HepG2 (cell line): Measurements from ENCODE around the gene RBCK1. TPM values are rescaled to one million over a fixed set of nuclear protein-coding genes. Genes with fewer than 3 reads are reported as not detected.

Source experiments
- HOXA9 ChIP-seq: sonication (generic); formaldehyde crosslinking; IDR thresholded peaks from 2 replicates; pipeline ENCODE4 v1.8.1; 2022; ENCODE audit warnings: missing genetic modification reagents, mild to moderate bottlenecking, moderate library complexity, borderline replicate concordance
- PRDM4 ChIP-seq: sonication (generic); formaldehyde crosslinking; IDR thresholded peaks from 2 replicates; pipeline ENCODE4 v1.9.0; 2021; ENCODE audit warnings: missing genetic modification reagents, borderline replicate concordance
- PRPF4 ChIP-seq: fragments of 200-400 bp; formaldehyde crosslinking; IDR thresholded peaks from 2 replicates; pipeline ENCODE4 v1.6.1; 2016; ENCODE audit warnings: low read length, low read depth; ENCODE audit not compliant: poor library complexity, severe bottlenecking
- RAD51 ChIP-seq: fragments of 450-650 bp; IDR thresholded peaks from 2 replicates; pipeline ENCODE4 v1.6.1; 2016; ENCODE audit warnings: borderline replicate concordance
- TCF7L2 ChIP-seq: IDR thresholded peaks from 2 replicates; pipeline ENCODE4 v1.6.1; 2011; ENCODE audit warnings: mild to moderate bottlenecking, low read depth, low read length, moderate library complexity
- USF2 ChIP-seq, 2 experiments: sonication (generic) in 1 of 2; formaldehyde crosslinking in 1 of 2; IDR thresholded peaks; 2 replicates each; pipeline versions ENCODE4 v1.5.1 to v1.6.1; 2011 to 2020; ENCODE audit warnings: borderline replicate concordance in 1 of 2, low read depth in 1 of 2, low read length in 1 of 2, mild to moderate bottlenecking in 1 of 2, missing genetic modification reagents in 1 of 2, moderate library complexity in 1 of 2
- ZBTB39 ChIP-seq: sonication (generic); formaldehyde crosslinking; IDR thresholded peaks from 2 replicates; pipeline ENCODE4 v1.5.0; 2020; ENCODE audit warnings: missing genetic modification reagents
- ZFP37 ChIP-seq: sonication (generic); formaldehyde crosslinking; IDR thresholded peaks from 2 replicates; pipeline ENCODE4 v1.4.0; 2020; ENCODE audit warnings: missing genetic modification reagents, borderline replicate concordance
- ZFP41 ChIP-seq: sonication (generic); formaldehyde crosslinking; IDR thresholded peaks from 2 replicates; pipeline ENCODE4 v1.4.0; 2020; ENCODE audit warnings: mild to moderate bottlenecking, missing genetic modification reagents, borderline replicate concordance
- ZNF407 ChIP-seq: sonication (generic); formaldehyde crosslinking; IDR thresholded peaks from one replicate; pipeline ENCODE4 v1.5.1; 2020; ENCODE audit warnings: mild to moderate bottlenecking, missing genetic modification reagents; ENCODE audit errors: not compliant biosample characterization
- ZNF430 ChIP-seq: sonication (generic); formaldehyde crosslinking; IDR thresholded peaks from 2 replicates; pipeline ENCODE4 v1.9.0; 2021; ENCODE audit warnings: mild to moderate bottlenecking, missing genetic modification reagents
- ZNF468 ChIP-seq: sonication (generic); formaldehyde crosslinking; IDR thresholded peaks from 2 replicates; pipeline ENCODE4 v1.8.0; 2022; ENCODE audit warnings: mild to moderate bottlenecking, moderate library complexity, missing genetic modification reagents
- polyA plus RNA-seq, 8 experiments: library from polyadenylated mRNA; depleted of rRNA in 3 of 8; stranded (reverse) in 7 of 8; unstranded in 1 of 8; fragments of >200 nt; fragmentation: Illumina TruSeq in 4 of 8; extraction: Trizol in 4 of 8; gene quantifications; 2 replicates each; pipeline versions ENCODE4 v1.2.1 to v1.2.3, GENCODE V29; 2011 to 2016; ENCODE audit warnings: low read depth in 4 of 8, missing spikeins in 1 of 8, mixed read lengths in 1 of 8; ENCODE audit not compliant: insufficient read depth in 1 of 8
- total RNA-seq, 5 experiments: library from RNA; depleted of rRNA; stranded (reverse); fragments of >200 nt; fragmentation: Illumina TruSeq; extraction: Trizol; gene quantifications; 2 replicates each; pipeline ENCODE4 v1.2.3, GENCODE V29; 2016; ENCODE audit warnings: low read depth in 1 of 5

The RBCK1 gene
- total and polyA plus RNA-seq, 2 of the 13 experiments (the other 11 are each of a cell fraction or from before 2014, with no cell fraction given), result 149 to 215 TPM

GRCh38 chr20:363319-364078 lies 44.6 kb upstream of the RBCK1 start (continued):
- no peak for TF ChIP-seq ZFP41 (CRISPR knock-in tag)
- no peak for TF ChIP-seq ZNF407 (CRISPR knock-in tag)
- no peak for TF ChIP-seq HOXA9 (CRISPR knock-in tag)
- TF ChIP-seq USF2 (IDR thresholded peaks at IDR 0.05; ENCODE audit: low read depth, low read length), result no peak
- no peak for TF ChIP-seq USF2 (CRISPR knock-in tag; IDR thresholded peaks at IDR 0.05; ENCODE audit: borderline replicate concordance)
- no peak for TF ChIP-seq ZFP37
- TF ChIP-seq ZNF468 (CRISPR knock-in tag), result no peak
- TF ChIP-seq PRPF4, result peak; percentile 7
- TF ChIP-seq TCF7L2, result no peak
- TF ChIP-seq ZNF430 (CRISPR knock-in tag), result no peak
- no peak for TF ChIP-seq RAD51
- no peak; the same call in 1 of the 2 replicates for TF ChIP-seq ZBTB39 (CRISPR knock-in tag)
- TF ChIP-seq PRDM4 (CRISPR knock-in tag), result no peak
